AG04449 (cell line): ENCODE data around the gene F3.
A peak's percentile ranks its signal among the peaks of the same experiment; 100 is the strongest.

Experiments used
- CTCF ChIA-PET: fragments of 350-600 bp; formaldehyde crosslinking; extraction: SDS; loops from one replicate; lab custom pipeline; 2021; ENCODE audit warnings: antibody characterized with exemption; lab: Yijun Ruan, JAX
- POLR2A ChIA-PET: fragments of 400-600, 350-600 bp; formaldehyde crosslinking; extraction: SDS; loops from one replicate; lab custom pipeline; 2020; ENCODE audit warnings: antibody characterized with exemption, inconsistent platforms; lab: Yijun Ruan, JAX
- DNase-seq: peaks from one replicate; pipeline ENCODE4 v3.0.0-alpha.2; 2010; ENCODE audit warnings: low read depth, low spot score
- H3K4me3 ChIP-seq: 2 replicates; pipeline ENCODE4 v1.5.1; 2011; ENCODE audit warnings: low read depth, mild to moderate bottlenecking, control low read depth, low read length
- TF ChIP-seq, protein P1 (sequence below): IDR thresholded peaks from one replicate; pipeline ENCODE4 v1.5.1; 2011; ENCODE audit warnings: mild to moderate bottlenecking, moderate library complexity, low read length, control low read depth, inconsistent platforms; ENCODE audit not compliant: insufficient read depth; ENCODE audit errors: missing control alignments

The F3 gene

DNA sequence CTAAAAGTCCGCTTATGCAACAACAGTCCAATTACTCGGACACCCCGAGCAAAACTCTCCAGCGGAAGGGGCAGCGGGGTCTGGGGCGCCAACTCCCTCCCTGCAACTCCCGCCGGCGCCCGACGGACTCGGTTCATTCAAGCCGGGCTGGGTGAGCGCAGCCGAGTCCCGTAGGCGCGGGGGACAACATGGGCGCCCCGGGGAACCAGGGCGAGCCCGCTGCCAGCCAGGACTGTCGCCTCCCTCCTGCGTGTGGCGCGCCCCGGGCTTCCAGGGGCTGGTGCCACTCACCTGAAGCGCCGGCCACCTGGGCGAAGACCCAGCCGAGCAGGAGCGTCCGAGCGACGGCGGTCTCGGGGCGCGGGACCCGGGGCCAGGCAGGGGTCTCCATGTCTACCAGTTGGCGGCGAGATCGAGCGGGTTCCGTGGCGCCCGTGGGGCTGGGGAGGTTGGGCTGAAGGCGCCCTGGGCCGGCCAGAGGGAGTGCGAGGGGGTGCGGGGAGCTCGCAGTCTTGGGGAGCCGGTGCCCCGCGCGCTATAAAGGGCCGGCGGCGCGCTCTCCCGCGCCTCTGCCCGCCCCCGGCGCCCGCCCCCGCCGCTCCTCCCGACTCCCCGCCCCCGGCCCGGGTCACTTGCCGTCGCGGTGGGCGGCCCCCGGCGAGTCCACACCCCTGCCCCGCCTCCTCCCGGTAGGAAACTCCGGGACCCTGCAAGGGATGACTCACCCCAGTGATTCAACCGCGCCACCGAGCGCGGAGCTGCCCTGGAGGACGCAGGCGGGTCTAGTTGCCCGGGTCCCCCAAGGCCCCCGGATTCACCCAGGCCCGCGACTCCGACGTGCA lies at the start of gene F3:
TSS of gene F3 (minus strand) at position 514 of the 842 bp plus-strand sequence. CDS start at position 391, 123 bp downstream.
- TF ChIP-seq, protein P1, sequence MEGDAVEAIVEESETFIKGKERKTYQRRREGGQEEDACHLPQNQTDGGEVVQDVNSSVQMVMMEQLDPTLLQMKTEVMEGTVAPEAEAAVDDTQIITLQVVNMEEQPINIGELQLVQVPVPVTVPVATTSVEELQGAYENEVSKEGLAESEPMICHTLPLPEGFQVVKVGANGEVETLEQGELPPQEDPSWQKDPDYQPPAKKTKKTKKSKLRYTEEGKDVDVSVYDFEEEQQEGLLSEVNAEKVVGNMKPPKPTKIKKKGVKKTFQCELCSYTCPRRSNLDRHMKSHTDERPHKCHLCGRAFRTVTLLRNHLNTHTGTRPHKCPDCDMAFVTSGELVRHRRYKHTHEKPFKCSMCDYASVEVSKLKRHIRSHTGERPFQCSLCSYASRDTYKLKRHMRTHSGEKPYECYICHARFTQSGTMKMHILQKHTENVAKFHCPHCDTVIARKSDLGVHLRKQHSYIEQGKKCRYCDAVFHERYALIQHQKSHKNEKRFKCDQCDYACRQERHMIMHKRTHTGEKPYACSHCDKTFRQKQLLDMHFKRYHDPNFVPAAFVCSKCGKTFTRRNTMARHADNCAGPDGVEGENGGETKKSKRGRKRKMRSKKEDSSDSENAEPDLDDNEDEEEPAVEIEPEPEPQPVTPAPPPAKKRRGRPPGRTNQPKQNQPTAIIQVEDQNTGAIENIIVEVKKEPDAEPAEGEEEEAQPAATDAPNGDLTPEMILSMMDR: peak; percentile 15
- DNase-seq: no peak
- ChIA-PET POLR2A (interaction anchor here (0.9 to 2.1 kb wide), 5 partner anchors 11 to 172 kb away, joined by 3 to 8 read pairs (median 4); no protein-coding TSS in a partner anchor), CTCF (interaction anchor here (0.9 to 3.9 kb wide), 7 partner anchors 8 to 265 kb away, joined by 4 to 24 read pairs (median 9); no protein-coding TSS in a partner anchor)
- peak within 1 kb of the TSS; percentile 66 for H3K4me3 ChIP-seq

DNA sequence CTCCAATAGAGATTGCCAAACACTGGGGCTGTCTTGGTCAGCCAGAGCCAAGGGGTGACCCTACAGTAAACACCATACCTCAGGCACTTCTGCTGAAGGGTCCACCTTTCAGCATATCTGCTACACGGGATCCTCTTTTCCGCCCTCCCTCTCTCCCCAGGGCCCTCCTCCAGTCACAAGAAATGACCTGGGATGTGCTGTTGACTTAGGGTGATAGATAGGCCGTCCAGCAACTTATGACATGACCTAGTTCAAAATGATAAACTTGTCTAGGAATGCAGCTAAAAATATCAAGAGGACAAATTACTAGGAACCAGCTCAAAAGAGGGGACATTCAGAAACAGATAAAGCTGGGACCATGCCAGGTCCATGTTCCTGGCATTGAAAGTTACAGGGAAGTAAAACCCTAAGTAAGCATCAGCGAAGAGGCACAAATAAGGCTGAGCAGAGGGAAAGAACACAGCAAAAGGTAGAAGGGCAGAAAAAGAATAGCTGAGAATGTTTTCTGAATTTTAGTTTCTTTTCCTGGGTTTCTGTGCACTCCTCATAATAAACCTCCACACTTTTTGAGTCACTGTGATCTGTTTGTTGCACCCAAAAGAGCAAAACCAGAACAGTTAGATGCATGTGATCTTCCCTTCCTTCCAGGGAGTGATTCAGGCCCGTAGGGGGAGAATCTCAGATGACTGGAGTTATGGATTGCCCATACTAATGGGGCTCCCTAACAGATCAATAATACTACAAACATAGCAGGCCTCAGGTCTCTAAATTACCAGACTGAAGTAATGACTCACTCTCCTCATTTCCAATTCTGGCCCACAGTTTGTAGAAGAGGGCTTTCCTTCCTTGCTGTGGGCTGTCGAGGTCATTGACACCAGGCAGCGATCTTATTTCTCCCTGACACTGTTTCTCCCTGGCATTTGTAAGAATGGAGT lies 48.9 kb upstream of the F3 start:
- ChIA-PET POLR2A (no interaction called here), CTCF (no interaction called here)
- no peak for DNase-seq
- H3K4me3 ChIP-seq: no peak overlapping the region
- TF ChIP-seq, protein P1: no peak

DNA sequence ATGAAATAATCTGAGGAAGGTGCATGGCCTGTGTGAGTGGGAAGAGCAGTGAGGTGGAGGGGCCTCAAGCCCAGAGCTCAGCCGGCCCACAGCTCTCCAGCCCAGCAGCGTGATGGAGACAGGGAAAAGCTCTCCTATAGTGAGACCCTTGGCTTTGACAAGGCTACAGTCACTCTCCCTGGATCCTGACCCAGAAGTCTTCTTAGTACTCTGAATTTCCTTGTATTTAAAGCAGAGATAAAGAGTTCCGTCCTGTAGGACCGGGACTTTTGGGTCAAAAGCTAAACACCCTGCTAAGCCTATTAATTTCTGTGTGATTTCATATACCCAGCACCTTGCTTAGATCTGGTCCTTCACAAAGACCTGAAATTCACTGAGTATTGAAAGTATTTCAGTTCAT lies 48.2 kb upstream of the F3 start:
- CTCF ChIA-PET: no interaction called here
- POLR2A ChIA-PET: no interaction called here

DNA sequence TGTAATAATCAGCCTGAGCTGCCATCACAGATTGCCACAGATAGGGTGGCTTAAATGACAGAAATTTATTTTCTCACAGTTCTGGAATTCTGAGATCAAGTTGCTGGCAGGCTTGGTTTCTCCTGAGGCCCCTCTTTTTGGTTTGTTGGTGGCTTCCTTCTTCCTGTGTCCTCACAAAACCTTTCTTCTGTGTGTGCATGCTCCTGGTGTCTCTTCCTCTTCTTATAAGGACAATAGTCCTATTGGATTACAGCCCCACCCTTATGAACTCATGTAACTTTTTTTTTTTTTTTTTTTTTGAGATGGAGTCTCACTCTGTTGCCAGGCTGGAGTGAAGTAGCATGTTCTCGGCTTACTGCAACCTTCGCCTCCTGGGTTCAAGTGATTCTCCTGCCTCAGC lies 41.0 kb upstream of the F3 start:
- ChIA-PET POLR2A (no interaction called here), CTCF (no interaction called here)
- DNase-seq: no peak

More for the DNA sequence above, 48.2 kb upstream of the F3 start:
- no peak overlapping the region for H3K4me3 ChIP-seq
- TF ChIP-seq, protein P1: no peak
- DNase-seq: no peak

DNA sequence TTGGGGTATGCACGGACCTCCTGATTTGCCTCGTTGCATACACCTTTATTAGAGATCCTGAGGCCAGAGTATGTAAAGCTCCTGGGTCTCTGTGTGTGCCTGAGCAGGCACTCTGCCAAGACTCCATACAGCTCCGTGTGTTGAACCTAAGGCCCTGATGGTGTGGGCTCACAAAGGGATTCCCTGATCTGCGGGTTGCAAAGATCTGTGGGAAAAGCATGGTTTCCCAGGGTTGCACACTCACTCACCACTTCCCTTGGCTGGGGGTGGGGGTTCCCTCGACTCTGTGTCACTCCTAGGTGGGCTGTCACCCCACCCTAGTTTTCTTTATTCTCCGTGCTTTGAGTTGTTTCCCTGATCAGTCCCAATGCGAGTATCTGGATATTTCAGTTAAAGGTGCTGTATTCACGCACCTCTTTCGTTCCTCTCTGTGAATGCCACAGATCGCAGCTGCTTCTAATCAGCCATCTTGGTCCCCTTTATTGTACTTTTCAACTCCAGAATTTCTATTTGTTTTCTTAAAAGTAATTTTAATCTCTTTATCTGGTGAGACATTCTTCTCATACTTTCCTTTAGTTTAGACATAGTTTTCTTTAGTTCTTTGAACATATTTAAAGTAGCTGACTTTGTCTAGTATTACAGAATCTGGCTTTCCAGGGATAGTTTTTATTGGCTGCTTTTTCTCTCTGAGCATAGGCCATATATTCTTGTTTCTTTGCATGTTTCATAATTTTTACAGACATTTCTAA lies 39.0 kb upstream of the F3 start:
- CTCF ChIA-PET: interaction anchor here (1.1 to 1.3 kb wide), 3 partner anchors 19 to 225 kb away, joined by 3 read pairs; no protein-coding TSS in a partner anchor
- POLR2A ChIA-PET: interaction anchor here (1.0 to 2.0 kb wide), 2 partner anchors 38 to 118 kb away, joined by 3 to 8 read pairs; partner anchors contain the start of gene F3
- no peak for DNase-seq
- TF ChIP-seq, protein P1: no peak
- H3K4me3 ChIP-seq: no peak overlapping the region

More for the DNA sequence above, 41.0 kb upstream of the F3 start:
- TF ChIP-seq, protein P1: no peak
- H3K4me3 ChIP-seq: no peak overlapping the region
